SK-N-MC (cell line): Measurements from ENCODE around the gene OR2G2.

ENCODE experiments used
- EZH2 ChIP-seq: fragments of 200-600 bp; sonication (generic); IDR thresholded peaks from one replicate; pipeline ENCODE4 v1.6.1; 2017; ENCODE audit warnings: antibody characterized with exemption
- FOXP2 ChIP-seq: optimal IDR thresholded peaks from 2 replicates; pipeline ENCODE3; 2011; ENCODE audit warnings: mild to moderate bottlenecking, moderate library complexity; ENCODE audit not compliant: insufficient read depth; ENCODE audit errors: extremely low read length, control extremely low read depth
- POLR2AphosphoS5 ChIP-seq: IDR thresholded peaks from 2 replicates; pipeline ENCODE4 v1.6.1; 2012; ENCODE audit warnings: mild to moderate bottlenecking, low read depth, low read length, borderline replicate concordance

GRCh38 chr1:247576514-247576913 is 11.6 kb upstream of the OR2G2 start:
- no peak for TF ChIP-seq EZH2
- no peak for TF ChIP-seq POLR2AphosphoS5
- TF ChIP-seq FOXP2, result no peak
